ENCODE measurements around the gene KRTAP10-6.

DNA sequence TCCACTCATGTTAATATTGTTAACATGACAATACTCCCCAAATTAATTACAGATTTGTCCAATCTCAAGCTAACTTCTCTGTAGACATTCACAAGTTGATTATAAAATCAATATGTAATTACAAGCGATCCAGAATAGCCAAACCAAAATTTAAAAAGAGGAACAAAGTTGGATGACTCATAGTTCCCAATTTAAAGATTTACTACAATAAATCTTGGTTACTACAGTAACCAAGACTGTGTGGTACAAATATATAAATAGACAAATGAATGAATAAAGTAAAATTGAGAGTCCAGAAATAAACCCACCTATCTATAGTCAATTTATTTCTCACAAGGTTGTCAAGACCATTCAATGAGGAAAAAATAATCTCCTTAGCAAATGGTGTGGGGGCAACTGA is 25.9 kb downstream of the KRTAP10-6 start:
- TF ChIP-seq, protein P1, sequence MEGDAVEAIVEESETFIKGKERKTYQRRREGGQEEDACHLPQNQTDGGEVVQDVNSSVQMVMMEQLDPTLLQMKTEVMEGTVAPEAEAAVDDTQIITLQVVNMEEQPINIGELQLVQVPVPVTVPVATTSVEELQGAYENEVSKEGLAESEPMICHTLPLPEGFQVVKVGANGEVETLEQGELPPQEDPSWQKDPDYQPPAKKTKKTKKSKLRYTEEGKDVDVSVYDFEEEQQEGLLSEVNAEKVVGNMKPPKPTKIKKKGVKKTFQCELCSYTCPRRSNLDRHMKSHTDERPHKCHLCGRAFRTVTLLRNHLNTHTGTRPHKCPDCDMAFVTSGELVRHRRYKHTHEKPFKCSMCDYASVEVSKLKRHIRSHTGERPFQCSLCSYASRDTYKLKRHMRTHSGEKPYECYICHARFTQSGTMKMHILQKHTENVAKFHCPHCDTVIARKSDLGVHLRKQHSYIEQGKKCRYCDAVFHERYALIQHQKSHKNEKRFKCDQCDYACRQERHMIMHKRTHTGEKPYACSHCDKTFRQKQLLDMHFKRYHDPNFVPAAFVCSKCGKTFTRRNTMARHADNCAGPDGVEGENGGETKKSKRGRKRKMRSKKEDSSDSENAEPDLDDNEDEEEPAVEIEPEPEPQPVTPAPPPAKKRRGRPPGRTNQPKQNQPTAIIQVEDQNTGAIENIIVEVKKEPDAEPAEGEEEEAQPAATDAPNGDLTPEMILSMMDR (IDR thresholded peaks at IDR 0.05; ENCODE audit: poor library complexity), result no peak
- TF ChIP-seq EZH2phosphoT487 (IDR thresholded peaks at IDR 0.05; ENCODE audit: low read depth, severe bottlenecking, unreplicated experiment), result no peak
- TF ChIP-seq EZH2 (IDR thresholded peaks at IDR 0.05; ENCODE audit: borderline replicate concordance), result no peak
